Measurements from ENCODE around the gene MEDAG.

MEDAG gene

GRCh38 chr13:30966101-30966500 lies 60.0 kb downstream of the MEDAG start:
- no peak for DNase-seq

- peak; percentile 51 for DNase-seq
These were observed 62.8 kb downstream of the MEDAG start for GRCh38 chr13:30968846-30969245.

GRCh38 chr13:30971575-30971974 lies 65.5 kb downstream of the MEDAG start:
- DNase-seq: peak; percentile 42

GRCh38 chr13:30972888-30973377 lies 66.9 kb downstream of the MEDAG start:
- DNase-seq: peak; percentile 92

- no peak for DNase-seq
These were observed 68.3 kb downstream of the MEDAG start for GRCh38 chr13:30974350-30974749.

Data from fibroblast of skin of right quadriceps (primary cell).